Adrenal gland (tissue), 5 donors: ENCODE data around the gene EXOC4.

ENCODE experiments used
- POLR2A ChIP-seq, 2 donors: fragments of 450-650 bp; IDR thresholded peaks; one replicate each; pipeline ENCODE4 v1.6.1; 2017; ENCODE audit warnings: antibody characterized with exemption in 2 of 2, mild to moderate bottlenecking in 2 of 2, moderate library complexity in 1 of 2
- TF ChIP-seq, protein P1 (sequence below), 6 experiments: fragments of 450-650 bp in 4 of 6; fragments of 200-600 bp in 2 of 6; sonication (generic) in 1 of 6; IDR thresholded peaks; 1 replicate in 5 of 6; 2 replicates in 1 of 6; pipeline versions ENCODE4 v1.5.1 to v1.8.0; 2016 to 2021; ENCODE audit warnings: antibody characterized with exemption in 6 of 6, mild to moderate bottlenecking in 2 of 6, moderate library complexity in 1 of 6
- donor health status: DM: no; HTN: no; CAD: no.

- TF ChIP-seq, protein P1, sequence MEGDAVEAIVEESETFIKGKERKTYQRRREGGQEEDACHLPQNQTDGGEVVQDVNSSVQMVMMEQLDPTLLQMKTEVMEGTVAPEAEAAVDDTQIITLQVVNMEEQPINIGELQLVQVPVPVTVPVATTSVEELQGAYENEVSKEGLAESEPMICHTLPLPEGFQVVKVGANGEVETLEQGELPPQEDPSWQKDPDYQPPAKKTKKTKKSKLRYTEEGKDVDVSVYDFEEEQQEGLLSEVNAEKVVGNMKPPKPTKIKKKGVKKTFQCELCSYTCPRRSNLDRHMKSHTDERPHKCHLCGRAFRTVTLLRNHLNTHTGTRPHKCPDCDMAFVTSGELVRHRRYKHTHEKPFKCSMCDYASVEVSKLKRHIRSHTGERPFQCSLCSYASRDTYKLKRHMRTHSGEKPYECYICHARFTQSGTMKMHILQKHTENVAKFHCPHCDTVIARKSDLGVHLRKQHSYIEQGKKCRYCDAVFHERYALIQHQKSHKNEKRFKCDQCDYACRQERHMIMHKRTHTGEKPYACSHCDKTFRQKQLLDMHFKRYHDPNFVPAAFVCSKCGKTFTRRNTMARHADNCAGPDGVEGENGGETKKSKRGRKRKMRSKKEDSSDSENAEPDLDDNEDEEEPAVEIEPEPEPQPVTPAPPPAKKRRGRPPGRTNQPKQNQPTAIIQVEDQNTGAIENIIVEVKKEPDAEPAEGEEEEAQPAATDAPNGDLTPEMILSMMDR (IDR thresholded peaks at IDR 0.05), result no peak
- TF ChIP-seq POLR2A (IDR thresholded peaks at IDR 0.05), result no peak
Measured at GRCh38 chr7:133609806-133610205, 356.9 kb downstream of the EXOC4 start.
